Gastrocnemius medialis (tissue), 4 donors: ENCODE data around the gene POU5F1. TPM values are rescaled to one million over a fixed set of nuclear protein-coding genes. Genes with fewer than 3 reads are reported as not detected.
A peak's percentile ranks its signal among the peaks of the same experiment; 100 is the strongest.

Experiments used
- ATAC-seq, 2 donors: fragments of 150-250 bp; one replicate each; pipeline ENCODE4 v1.9.1; 2016
- DNase-seq, 2 donors: peaks; one replicate each; pipeline ENCODE4 v3.0.0-alpha.2; 2019
- H3K27ac ChIP-seq, 4 donors: fragments of 200-600 bp; sonication (generic); 1 replicate in 1 of 4; 2 replicates in 3 of 4; pipeline ENCODE4 v1.5.1; 2016 to 2018; ENCODE audit warnings: mild to moderate bottlenecking in 2 of 4, moderate library complexity in 1 of 4
- H3K27me3 ChIP-seq, 3 donors: fragments of 200-600 bp; sonication (generic) in 2 of 3; 1 replicate in 1 of 3; 2 replicates in 2 of 3; pipeline versions ENCODE4 v1.5.1 to v1.6.0; 2016 to 2019; ENCODE audit warnings: mild to moderate bottlenecking in 1 of 3, moderate library complexity in 1 of 3
- H3K36me3 ChIP-seq, 2 donors: fragments of 200-600 bp; sonication (generic) in 1 of 2; one replicate each; pipeline ENCODE4 v1.5.1; 2017 to 2018
- H3K4me1 ChIP-seq, 2 donors: fragments of 200-600 bp; sonication (generic) in 1 of 2; one replicate each; pipeline ENCODE4 v1.5.1; 2016 to 2017; ENCODE audit warnings: mild to moderate bottlenecking in 2 of 2
- H3K4me3 ChIP-seq, 4 donors: fragments of 200-600 bp; sonication (generic) in 3 of 4; 1 replicate in 1 of 4; 2 replicates in 3 of 4; pipeline ENCODE4 v1.5.1; 2016 to 2019; ENCODE audit warnings: mild to moderate bottlenecking in 2 of 4
- H3K9me3 ChIP-seq, 3 donors: fragments of 200-600 bp; sonication (generic) in 2 of 3; 1 replicate in 1 of 3; 2 replicates in 2 of 3; pipeline ENCODE4 v1.5.1; 2016 to 2019
- CTCF ChIP-seq, 5 experiments: fragments of 450-650 bp in 3 of 5; fragments of 200-600 bp in 2 of 5; sonication (generic) in 2 of 5; IDR thresholded peaks in 4 of 5; conservative IDR thresholded peaks in 1 of 5; 1 replicate in 4 of 5; 2 replicates in 1 of 5; pipeline ENCODE4 v1.5.1; 2016 to 2019; ENCODE audit warnings: antibody characterized with exemption in 5 of 5, mild to moderate bottlenecking in 3 of 5, moderate library complexity in 3 of 5
- POLR2A ChIP-seq, 2 donors: fragments of 450-650 bp; IDR thresholded peaks; one replicate each; pipeline ENCODE4 v1.6.1; 2017; ENCODE audit warnings: antibody characterized with exemption in 2 of 2, mild to moderate bottlenecking in 2 of 2, moderate library complexity in 2 of 2
- in situ Hi-C, 4 donors: fragments of 200-750 bp; cut with MboI; loops; one replicate each; pipeline versions ENCODE4 v1.15.0 to v1.8.0; 2017; ENCODE audit warnings: low sequenced_read_pairs in 4 of 4
- intact Hi-C: fragments of 100-400 bp; cut with DNase I; formaldehyde crosslinking; loops from one replicate; pipeline ENCODE4 v1.15.1; 2023; ENCODE audit warnings: low total_unique reads
- total RNA-seq, 4 donors: library from RNA; depleted of rRNA; stranded (reverse); fragments of >200 nt; gene quantifications; one replicate each; pipeline versions ENCODE4 v1.1.0 to v1.2.3, GENCODE V29; 2016

The POU5F1 gene
- total RNA-seq, 4 donors from 2014 or later = not detected

GRCh38 chr6:31144296-31144969 lies 26.0 kb downstream of the POU5F1 start:
- H3K36me3 ChIP-seq = peaks cover 0 to 19% of the 10 kb centered on the region in 2 donors
- TF ChIP-seq CTCF (IDR thresholded peaks at IDR 0.05 in 4 of 5, conservative IDR thresholded peaks at IDR 0.05 in 1 of 5) (no peak), POLR2A (IDR thresholded peaks at IDR 0.05) (no peak)
- H3K27ac ChIP-seq = no peak overlapping the region
- in situ Hi-C loops = no loop called here
- DNase-seq (no peak), ATAC-seq (no peak)
- H3K9me3 ChIP-seq = no peaks in the 10 kb centered on the region
- H3K27me3 ChIP-seq = no peaks in the 10 kb centered on the region
- intact Hi-C loops = no loop called here
- no peak overlapping the region for H3K4me3 ChIP-seq
- H3K4me1 ChIP-seq = no peaks in the 10 kb centered on the region

- intact Hi-C loops = no loop called here
Measured at GRCh38 chr6:31143148-31143547, 27.3 kb downstream of the POU5F1 start.

DNA sequence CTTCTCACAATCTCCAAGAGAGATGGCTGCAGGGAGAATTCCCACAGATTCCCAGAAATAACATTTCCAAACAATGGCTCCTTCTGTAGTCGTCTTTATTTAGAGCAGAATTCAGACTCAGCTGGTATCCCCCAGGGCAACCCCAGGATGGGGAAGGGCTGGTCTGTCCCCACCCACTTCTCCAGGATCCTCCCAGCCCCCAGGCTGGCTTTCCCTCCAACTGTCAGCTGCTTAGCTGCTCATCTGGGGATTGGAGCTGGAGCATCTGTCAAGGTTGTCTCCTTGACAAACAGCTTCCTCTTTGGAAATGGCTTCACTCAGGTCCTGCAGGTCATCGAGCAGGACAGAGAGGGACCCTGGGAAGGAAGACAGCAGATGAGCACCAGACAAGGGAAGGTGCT lies 28.1 kb downstream of the POU5F1 start:
- H3K36me3 ChIP-seq = peaks cover 0 to 13% of the 10 kb centered on the region in 2 donors
- H3K27me3 ChIP-seq = no peaks in the 10 kb centered on the region
- no peaks in the 10 kb centered on the region for H3K9me3 ChIP-seq
- no peak for TF ChIP-seq POLR2A (IDR thresholded peaks at IDR 0.05)
- TF ChIP-seq CTCF (IDR thresholded peaks at IDR 0.05 in 4 of 5, conservative IDR thresholded peaks at IDR 0.05 in 1 of 5) = no peak
- intact Hi-C loops = no loop called here
- peak in 1 of 2 donors; percentile 16 for ATAC-seq
- H3K27ac ChIP-seq = no peak overlapping the region
- no peaks in the 10 kb centered on the region for H3K4me1 ChIP-seq
- no peak overlapping the region for H3K4me3 ChIP-seq
- DNase-seq = no peak
- in situ Hi-C loops = no loop called here

More at GRCh38 chr6:31143148-31143547, 27.3 kb downstream of the POU5F1 start:
- H3K9me3 ChIP-seq = no peaks in the 10 kb centered on the region
- no peak overlapping the region for H3K4me3 ChIP-seq
- peak; percentile 48 to 60 for ATAC-seq
- H3K36me3 ChIP-seq = peaks cover 0 to 15% of the 10 kb centered on the region in 2 donors
- peak in 1 of 2 donors; percentile 62 for DNase-seq
- H3K27me3 ChIP-seq = no peaks in the 10 kb centered on the region
- peak overlapping the region in 2 of 4 donors; percentile 12 to 35 for H3K27ac ChIP-seq
- in situ Hi-C loops = no loop called here
- no peaks in the 10 kb centered on the region for H3K4me1 ChIP-seq
- TF ChIP-seq CTCF (IDR thresholded peaks at IDR 0.05 in 4 of 5, conservative IDR thresholded peaks at IDR 0.05 in 1 of 5) (no peak), POLR2A (IDR thresholded peaks at IDR 0.05) (no peak)

DNA sequence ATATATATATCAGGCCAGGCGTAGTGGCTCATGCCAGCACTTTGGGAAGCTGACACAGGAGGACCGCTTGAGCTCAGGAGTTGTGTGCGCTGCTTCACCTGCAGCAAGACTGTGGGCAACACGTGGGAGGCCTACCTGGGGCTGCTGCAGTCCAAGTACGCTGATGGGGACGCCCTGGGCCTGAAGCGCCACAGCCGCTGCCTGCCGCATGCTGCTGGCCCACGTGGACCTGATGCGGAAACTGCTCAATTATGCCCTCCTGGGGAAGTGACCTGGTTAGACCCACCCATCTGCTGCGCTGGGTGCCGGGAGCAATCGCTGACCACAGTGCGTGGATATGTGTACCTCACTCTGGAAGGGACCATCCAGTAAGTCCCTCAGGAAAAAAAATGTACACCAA lies 29.8 kb downstream of the POU5F1 start:
- Histone ChIP-seq H3K9me3 (no peaks in the 10 kb centered on the region), H3K36me3 (peaks cover 0 to 13% of the 10 kb centered on the region in 2 donors), H3K27ac (no peak overlapping the region), H3K27me3 (no peaks in the 10 kb centered on the region), H3K4me1 (no peaks in the 10 kb centered on the region), H3K4me3 (no peak overlapping the region)
- DNase-seq = no peak
- TF ChIP-seq POLR2A (IDR thresholded peaks at IDR 0.05) (no peak), CTCF (IDR thresholded peaks at IDR 0.05 in 4 of 5, conservative IDR thresholded peaks at IDR 0.05 in 1 of 5) (no peak)
- no peak for ATAC-seq
- in situ Hi-C loops = no loop called here
- intact Hi-C loops = no loop called here
